Panc1 (cell line): ENCODE data around the gene ZNF334. TPM values are rescaled to one million over a fixed set of nuclear protein-coding genes. Genes with fewer than 3 reads are reported as not detected.

Experiments used
- ATAC-seq: fragments of 200-7000 bp; cut with Tn5 transposase; 2 replicates; pipeline ENCODE4 v1.9.1; 2020; ENCODE audit warnings: mild to moderate bottlenecking, moderate library complexity
- BruUV-seq: library from RNA; stranded (reverse); fragments of 400-500 nt; replicated peaks from 2 replicates; lab custom pipeline; 2021; lab: Mats Ljungman, UMichigan
- CTCF ChIA-PET: fragments of 300-600 bp; sonication (Branson Sonifier 250); formaldehyde crosslinking; loops from one replicate; lab custom pipeline; 2022; ENCODE audit warnings: antibody characterized with exemption; lab: Charles Lee
- POLR2A ChIA-PET: fragments of 300-600 bp; sonication (Branson Sonifier 250); formaldehyde crosslinking; loops from one replicate; lab custom pipeline; 2022; ENCODE audit warnings: antibody characterized with exemption; lab: Charles Lee
- DNase-seq: peaks from one replicate; pipeline ENCODE4 v3.0.0-alpha.2; 2010; ENCODE audit warnings: low read depth, low spot score
- H3K27ac ChIP-seq: 2 replicates; pipeline ENCODE4 v1.5.1; 2011; ENCODE audit warnings: mild to moderate bottlenecking, low read length, inconsistent platforms
- H3K27me3 ChIP-seq: fragments of 200-500 bp; sonication (Bioruptor generic); 2 replicates; pipeline ENCODE4 v1.6.0; 2014; ENCODE audit warnings: low read length, inconsistent platforms; ENCODE audit not compliant: control insufficient read depth, insufficient read depth
- H3K36me3 ChIP-seq: fragments of 200-500 bp; sonication (Bioruptor generic); 2 replicates; pipeline ENCODE4 v1.5.1; 2014; ENCODE audit warnings: inconsistent platforms, mild to moderate bottlenecking, low read length, moderate library complexity; ENCODE audit not compliant: control insufficient read depth, insufficient read depth
- H3K4me1 ChIP-seq: 2 replicates; pipeline ENCODE4 v1.5.1; 2011; ENCODE audit warnings: inconsistent platforms, mild to moderate bottlenecking, low read length, moderate library complexity; ENCODE audit not compliant: control insufficient read depth, insufficient read depth
- H3K4me3 ChIP-seq, 2 experiments: 2 replicates each; pipeline ENCODE4 v1.5.1; 2011 to 2012; ENCODE audit warnings: low read depth in 2 of 2, low read length in 2 of 2, mild to moderate bottlenecking in 2 of 2, inconsistent platforms in 1 of 2, moderate library complexity in 1 of 2
- H3K9me3 ChIP-seq: fragments of 200-500 bp; sonication (Bioruptor generic); 2 replicates; pipeline ENCODE4 v1.5.1; 2014; ENCODE audit warnings: low read depth, mild to moderate bottlenecking, inconsistent platforms, low read length, moderate library complexity; ENCODE audit not compliant: control insufficient read depth, insufficient read depth
- CTCF ChIP-seq: fragments of 450-650 bp; IDR thresholded peaks from 2 replicates; pipeline ENCODE4 v1.5.1; 2017; ENCODE audit warnings: mild to moderate bottlenecking
- POLR2AphosphoS5 ChIP-seq: IDR thresholded peaks from 2 replicates; pipeline ENCODE4 v1.6.1; 2012; ENCODE audit warnings: mild to moderate bottlenecking, low read depth, low read length, moderate library complexity
- REST ChIP-seq, 2 experiments: IDR thresholded peaks; 2 replicates each; pipeline ENCODE4 v1.6.1; 2011 to 2012; ENCODE audit warnings: low read depth in 2 of 2, control low read depth in 1 of 2, low read length in 1 of 2, mild to moderate bottlenecking in 1 of 2, moderate library complexity in 1 of 2; ENCODE audit not compliant: insufficient read depth in 1 of 2
- SIN3A ChIP-seq: IDR thresholded peaks from 2 replicates; pipeline ENCODE4 v1.6.1; 2012; ENCODE audit warnings: low read depth, mild to moderate bottlenecking, low read length, moderate library complexity, borderline replicate concordance; ENCODE audit not compliant: insufficient read depth
- TCF7L2 ChIP-seq: IDR thresholded peaks from 2 replicates; pipeline ENCODE4 v1.6.1; 2011; ENCODE audit warnings: mild to moderate bottlenecking, low read depth, low read length, inconsistent platforms
- in situ Hi-C: cut with HindIII; loops from 2 replicates; pipeline ENCODE4 v1.10.0; 2016; ENCODE audit warnings: low sequenced_read_pairs, low pct_unique_long_range_greater_than_20kb
- intact Hi-C: fragments of 100-400 bp; cut with micrococcal nuclease; formaldehyde crosslinking; loops from one replicate; pipeline ENCODE4 v1.10.0; 2022; ENCODE audit not compliant: unreplicated experiment
- total RNA-seq: library from RNA; stranded (reverse); gene quantifications from one replicate; pipeline ENCODE4 v1.2.1, GENCODE V29; 2021; ENCODE audit not compliant: unreplicated experiment

The ZNF334 gene
- total RNA-seq, 1 experiment from 2014 or later: 0.28 TPM

GRCh38 chr20:46562009-46562372 lies 48.6 kb upstream of the ZNF334 start:
- in situ Hi-C loops (no loop called here), intact Hi-C loops (no loop called here)
- ChIA-PET POLR2A (no interaction called here), CTCF (interaction anchor here (0.6 to 1.1 kb wide), 2 partner anchors 45 to 55 kb away, joined by 3 to 6 read pairs; no protein-coding TSS in a partner anchor)
- Histone ChIP-seq H3K9me3 (no peaks in the 10 kb centered on the region), H3K27me3 (peaks cover 3% of the 10 kb centered on the region; the same call in 1 of the 2 replicates), H3K4me1 (peaks cover 4% of the 10 kb centered on the region; the same call in 1 of the 2 replicates), H3K36me3 (no peaks in the 10 kb centered on the region), H3K4me3 (peak overlapping the region; percentile 7 to 34; a peak in 3 of 4 replicates), H3K27ac (no peak overlapping the region)
- no peak for ATAC-seq
- no peak for TF ChIP-seq TCF7L2
- TF ChIP-seq SIN3A: no peak
- no peak for TF ChIP-seq CTCF
- TF ChIP-seq POLR2AphosphoS5: no peak
- no peak for TF ChIP-seq REST (IDR thresholded peaks at IDR 0.05; ENCODE audit: insufficient read depth in 1 of 2, low read depth in 2 of 2, low read length in 1 of 2)
- no peak for DNase-seq
- no TSS peak for BruUV-seq

GRCh38 chr20:46559685-46560440 lies 46.5 kb upstream of the ZNF334 start:
- Histone ChIP-seq H3K27ac (no peak overlapping the region), H3K36me3 (no peaks in the 10 kb centered on the region), H3K4me1 (peaks cover 4% of the 10 kb centered on the region; the same call in 1 of the 2 replicates), H3K27me3 (peaks cover 3% of the 10 kb centered on the region), H3K4me3 (no peak overlapping the region), H3K9me3 (no peaks in the 10 kb centered on the region)
- intact Hi-C loops (loop anchor here (2.0 kb wide), 1 partner anchor 121 kb away; no protein-coding TSS in a partner anchor), in situ Hi-C loops (no loop called here)
- BruUV-seq: no TSS peak
- peak; percentile 54; the same call in 1 of the 2 replicates for TF ChIP-seq CTCF
- TF ChIP-seq TCF7L2: no peak
- DNase-seq (no peak), ATAC-seq (no peak)
- CTCF ChIA-PET: no interaction called here
- POLR2A ChIA-PET: no interaction called here
